ENCODE results near the gene POLD1.
"Not testable (repeated sequence)": the region's sequence is repeated elsewhere in the genome, so short reads cannot be mapped to it uniquely, and the experiment has no call there.

Gene POLD1

DNA sequence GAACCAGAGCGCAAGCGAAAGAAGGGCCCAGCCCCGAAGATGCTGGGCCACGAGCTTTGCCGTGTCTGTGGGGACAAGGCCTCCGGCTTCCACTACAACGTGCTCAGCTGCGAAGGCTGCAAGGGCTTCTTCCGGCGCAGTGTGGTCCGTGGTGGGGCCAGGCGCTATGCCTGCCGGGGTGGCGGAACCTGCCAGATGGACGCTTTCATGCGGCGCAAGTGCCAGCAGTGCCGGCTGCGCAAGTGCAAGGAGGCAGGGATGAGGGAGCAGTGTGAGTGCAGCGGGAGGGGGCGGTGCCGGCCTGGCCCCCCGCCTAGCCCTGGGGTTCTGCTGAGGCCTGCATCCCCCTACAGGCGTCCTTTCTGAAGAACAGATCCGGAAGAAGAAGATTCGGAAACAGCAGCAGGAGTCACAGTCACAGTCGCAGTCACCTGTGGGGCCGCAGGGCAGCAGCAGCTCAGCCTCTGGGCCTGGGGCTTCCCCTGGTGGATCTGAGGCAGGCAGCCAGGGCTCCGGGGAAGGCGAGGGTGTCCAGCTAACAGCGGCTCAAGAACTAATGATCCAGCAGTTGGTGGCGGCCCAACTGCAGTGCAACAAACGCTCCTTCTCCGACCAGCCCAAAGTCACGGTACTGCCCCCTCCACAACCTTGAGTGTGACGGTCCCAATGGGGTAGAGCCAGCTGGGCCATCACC lies 5.8 kb upstream of the POLD1 start:
- H3K27ac Mint-ChIP-seq = no peak overlapping the region
- no peaks in the 10 kb centered on the region for H3K27me3 Mint-ChIP-seq (ENCODE audit: low read depth)
- H3K4me3 Mint-ChIP-seq = no peak overlapping the region
- H3K9me3 Mint-ChIP-seq = no peaks in the 10 kb centered on the region
- peaks cover 19% of the 10 kb centered on the region for H3K4me1 Mint-ChIP-seq (ENCODE audit: low read depth)
- peaks cover 35% of the 10 kb centered on the region for H3K36me3 Mint-ChIP-seq (ENCODE audit: low read depth)

- Mint-ChIP-seq H3K36me3 (ENCODE audit: low read depth) (peaks cover 35% of the 10 kb centered on the region), H3K27ac (no peak overlapping the region), H3K4me1 (ENCODE audit: low read depth) (peaks cover 24% of the 10 kb centered on the region), H3K27me3 (ENCODE audit: low read depth) (no peaks in the 10 kb centered on the region), H3K4me3 (no peak overlapping the region), H3K9me3 (no peaks in the 10 kb centered on the region)
Measured at GRCh38 chr19:50378863-50379236, 5.3 kb upstream of the POLD1 start.

DNA sequence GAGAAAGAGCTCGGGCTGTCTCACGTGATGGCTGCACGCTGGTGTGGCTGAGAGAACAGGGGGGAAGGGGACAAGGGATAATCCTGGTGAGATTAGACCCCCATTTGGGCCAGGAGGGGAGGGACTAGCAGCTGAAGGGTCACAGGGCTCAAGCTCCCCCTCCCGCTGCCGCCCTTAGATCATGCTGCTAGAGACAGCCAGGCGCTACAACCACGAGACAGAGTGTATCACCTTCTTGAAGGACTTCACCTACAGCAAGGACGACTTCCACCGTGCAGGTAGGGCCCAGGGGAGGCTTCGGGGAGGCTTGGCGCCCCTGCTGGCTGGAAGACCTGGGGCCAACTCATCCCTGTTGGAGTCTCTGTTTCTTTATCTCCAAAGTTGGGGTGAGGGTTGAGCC lies 4.5 kb upstream of the POLD1 start:
- peaks cover 22% of the 10 kb centered on the region for H3K4me1 Mint-ChIP-seq (ENCODE audit: low read depth)
- H3K4me3 Mint-ChIP-seq = no peak overlapping the region
- H3K27ac Mint-ChIP-seq = no peak overlapping the region
- peaks cover 36% of the 10 kb centered on the region for H3K36me3 Mint-ChIP-seq (ENCODE audit: low read depth)
- no peaks in the 10 kb centered on the region for H3K27me3 Mint-ChIP-seq (ENCODE audit: low read depth)
- H3K9me3 Mint-ChIP-seq = no peaks in the 10 kb centered on the region

GRCh38 chr19:50380137-50380536 lies 4.0 kb upstream of the POLD1 start:
- no peak overlapping the region for H3K27ac Mint-ChIP-seq
- peaks cover 27% of the 10 kb centered on the region for H3K4me1 Mint-ChIP-seq (ENCODE audit: low read depth)
- H3K27me3 Mint-ChIP-seq (ENCODE audit: low read depth) = no peaks in the 10 kb centered on the region
- peaks cover 41% of the 10 kb centered on the region for H3K36me3 Mint-ChIP-seq (ENCODE audit: low read depth)
- no peaks in the 10 kb centered on the region for H3K9me3 Mint-ChIP-seq
- no peak overlapping the region for H3K4me3 Mint-ChIP-seq

- Mint-ChIP-seq H3K4me1 (ENCODE audit: low read depth) (peaks cover 30% of the 10 kb centered on the region), H3K4me3 (no peak overlapping the region), H3K9me3 (no peaks in the 10 kb centered on the region), H3K36me3 (ENCODE audit: low read depth) (peaks cover 42% of the 10 kb centered on the region), H3K27me3 (ENCODE audit: low read depth) (no peaks in the 10 kb centered on the region), H3K27ac (no peak overlapping the region)
Measured at GRCh38 chr19:50380751-50381151, 3.4 kb upstream of the POLD1 start.

DNA sequence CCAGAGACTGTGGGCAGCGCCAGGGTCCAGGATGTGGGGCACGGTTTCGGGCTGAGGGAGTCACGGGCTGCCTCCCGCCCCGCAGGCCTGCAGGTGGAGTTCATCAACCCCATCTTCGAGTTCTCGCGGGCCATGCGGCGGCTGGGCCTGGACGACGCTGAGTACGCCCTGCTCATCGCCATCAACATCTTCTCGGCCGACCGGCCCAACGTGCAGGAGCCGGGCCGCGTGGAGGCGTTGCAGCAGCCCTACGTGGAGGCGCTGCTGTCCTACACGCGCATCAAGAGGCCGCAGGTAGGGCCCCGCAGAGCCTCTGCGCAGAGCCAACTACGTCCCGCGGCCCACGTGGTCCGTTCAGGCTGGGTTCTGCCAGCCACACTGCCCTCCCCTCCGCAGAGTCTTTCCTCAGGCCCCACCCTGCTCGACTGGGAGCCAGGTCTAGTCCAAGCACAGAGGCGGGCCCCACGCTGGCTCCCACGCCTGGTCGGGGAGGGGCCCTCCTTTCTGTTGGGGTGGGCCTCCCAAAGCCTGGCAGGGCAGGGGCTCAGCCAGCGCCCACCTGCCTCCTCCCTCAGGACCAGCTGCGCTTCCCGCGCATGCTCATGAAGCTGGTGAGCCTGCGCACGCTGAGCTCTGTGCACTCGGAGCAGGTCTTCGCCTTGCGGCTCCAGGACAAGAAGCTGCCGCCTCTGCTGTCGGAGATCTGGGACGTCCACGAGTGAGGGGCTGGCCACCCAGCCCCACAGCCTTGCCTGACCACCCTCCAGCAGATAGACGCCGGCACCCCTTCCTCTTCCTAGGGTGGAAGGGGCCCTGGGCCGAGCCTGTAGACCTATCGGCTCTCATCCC lies 2.0 kb upstream of the POLD1 start:
- H3K4me1 Mint-ChIP-seq (ENCODE audit: low read depth) = peaks cover 25% of the 10 kb centered on the region
- H3K27me3 Mint-ChIP-seq (ENCODE audit: low read depth) = no peaks in the 10 kb centered on the region
- no peaks in the 10 kb centered on the region for H3K9me3 Mint-ChIP-seq
- peaks cover 40% of the 10 kb centered on the region for H3K36me3 Mint-ChIP-seq (ENCODE audit: low read depth)
- H3K4me3 Mint-ChIP-seq = no peak overlapping the region
- H3K27ac Mint-ChIP-seq = no peak overlapping the region

GRCh38 chr19:50383001-50383851 lies 921 bp upstream of the POLD1 start:
- peaks cover 37% of the 10 kb centered on the region for H3K36me3 Mint-ChIP-seq (ENCODE audit: low read depth)

DNA sequence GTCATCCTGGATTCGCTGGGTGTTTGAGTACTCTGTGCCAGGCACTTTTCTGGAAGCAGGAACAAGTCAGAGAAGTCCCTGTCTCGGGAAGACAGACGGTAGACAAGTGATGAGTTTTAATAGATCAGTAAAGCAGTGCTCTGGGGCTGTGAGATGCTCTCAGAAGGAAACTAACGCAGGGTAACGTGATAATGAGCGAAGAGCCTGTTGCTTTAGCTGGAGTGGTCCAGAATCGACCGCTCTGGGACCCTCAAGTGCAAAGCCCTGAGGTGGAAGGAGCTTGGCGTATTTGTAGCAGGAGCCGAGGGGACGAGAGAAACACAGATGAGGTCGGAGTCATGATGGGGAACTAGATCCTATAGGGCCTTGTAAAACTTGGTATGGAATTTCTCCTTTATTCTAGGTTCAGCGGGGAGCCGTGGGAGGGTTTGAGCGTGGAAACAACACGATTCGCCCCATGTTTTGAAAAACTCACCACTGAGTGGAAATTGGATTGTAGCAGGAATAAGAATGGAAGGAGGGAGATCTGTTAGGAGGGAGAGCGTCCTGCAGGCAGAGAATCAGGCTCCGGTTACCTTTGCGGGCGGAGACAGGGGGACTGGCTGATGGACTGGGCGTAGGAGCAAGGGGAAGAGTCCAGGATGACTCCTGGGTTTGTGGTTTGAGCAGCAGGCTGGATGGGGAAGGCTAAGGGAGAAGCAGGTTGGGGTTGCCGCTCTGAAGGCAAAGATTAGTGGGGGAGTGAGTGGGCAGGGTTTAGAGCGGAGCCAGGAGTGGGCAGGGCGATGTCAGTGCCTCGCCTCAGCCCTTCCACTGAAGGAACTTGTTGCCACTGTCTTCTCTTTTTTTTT lies 763 bp downstream of the POLD1 start:
- H3K9me3 Mint-ChIP-seq = no peaks in the 10 kb centered on the region
- peak overlapping the region; percentile 87 for H3K27ac Mint-ChIP-seq
- peaks cover 24% of the 10 kb centered on the region for H3K4me1 Mint-ChIP-seq (ENCODE audit: low read depth)
- peak overlapping the region; percentile 91 for H3K4me3 Mint-ChIP-seq
- peaks cover 30% of the 10 kb centered on the region for H3K36me3 Mint-ChIP-seq (ENCODE audit: low read depth)
- no peaks in the 10 kb centered on the region for H3K27me3 Mint-ChIP-seq (ENCODE audit: low read depth)

More at GRCh38 chr19:50383001-50383851, 921 bp upstream of the POLD1 start:
- peaks cover 26% of the 10 kb centered on the region for H3K4me1 Mint-ChIP-seq (ENCODE audit: low read depth)
- peak overlapping the region; percentile 91 for H3K4me3 Mint-ChIP-seq
- no peaks in the 10 kb centered on the region for H3K27me3 Mint-ChIP-seq (ENCODE audit: low read depth)
- peak overlapping the region; percentile 82 for H3K27ac Mint-ChIP-seq
- H3K9me3 Mint-ChIP-seq = no peaks in the 10 kb centered on the region

DNA sequence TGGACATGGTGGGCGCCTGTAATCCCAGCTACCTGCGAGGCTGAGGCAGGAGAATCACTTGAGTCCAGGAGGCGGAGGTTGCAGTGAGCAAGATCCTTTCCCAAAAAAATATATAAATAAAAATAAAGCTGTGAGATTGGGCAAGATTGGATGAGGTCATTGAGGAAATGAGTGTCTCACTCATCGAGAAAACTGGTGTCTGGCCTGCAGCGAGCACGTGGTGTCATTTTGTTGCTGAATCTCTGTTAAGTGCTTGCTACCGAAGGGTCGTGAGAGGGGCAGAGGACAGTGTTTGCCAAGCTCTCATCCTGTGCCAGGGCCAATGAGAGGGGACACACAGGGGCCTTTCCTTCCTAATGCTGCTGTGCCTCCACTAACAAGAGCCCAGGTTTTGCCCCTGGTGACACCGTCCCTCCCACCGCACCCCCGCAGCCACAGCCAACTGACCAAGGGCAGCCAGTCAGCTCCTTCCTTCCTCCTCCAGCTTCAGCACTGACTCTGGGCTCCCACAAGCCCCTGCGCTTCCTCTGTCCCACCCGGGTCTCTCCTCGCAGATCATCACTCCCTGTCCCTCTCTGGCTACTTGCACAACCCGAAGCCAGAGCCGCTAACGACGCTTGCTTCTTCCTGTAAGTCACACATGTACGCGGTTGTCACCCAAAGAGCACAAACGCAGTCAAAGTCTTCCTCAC lies 3.2 kb downstream of the POLD1 start:
- peak overlapping the region; percentile 38 for H3K4me3 Mint-ChIP-seq
- H3K27ac Mint-ChIP-seq = no peak overlapping the region
- no peaks in the 10 kb centered on the region for H3K9me3 Mint-ChIP-seq
- H3K36me3 Mint-ChIP-seq (ENCODE audit: low read depth) = peaks cover 27% of the 10 kb centered on the region
- H3K4me1 Mint-ChIP-seq (ENCODE audit: low read depth) = peaks cover 23% of the 10 kb centered on the region
- no peaks in the 10 kb centered on the region for H3K27me3 Mint-ChIP-seq (ENCODE audit: low read depth)

GRCh38 chr19:50387868-50388245 lies 3.7 kb downstream of the POLD1 start:
- Mint-ChIP-seq H3K27me3 (ENCODE audit: low read depth) (no peaks in the 10 kb centered on the region), H3K36me3 (ENCODE audit: low read depth) (peaks cover 27% of the 10 kb centered on the region), H3K9me3 (no peaks in the 10 kb centered on the region), H3K27ac (no peak overlapping the region), H3K4me1 (ENCODE audit: low read depth) (peaks cover 23% of the 10 kb centered on the region), H3K4me3 (peak overlapping the region; percentile 38)

DNA sequence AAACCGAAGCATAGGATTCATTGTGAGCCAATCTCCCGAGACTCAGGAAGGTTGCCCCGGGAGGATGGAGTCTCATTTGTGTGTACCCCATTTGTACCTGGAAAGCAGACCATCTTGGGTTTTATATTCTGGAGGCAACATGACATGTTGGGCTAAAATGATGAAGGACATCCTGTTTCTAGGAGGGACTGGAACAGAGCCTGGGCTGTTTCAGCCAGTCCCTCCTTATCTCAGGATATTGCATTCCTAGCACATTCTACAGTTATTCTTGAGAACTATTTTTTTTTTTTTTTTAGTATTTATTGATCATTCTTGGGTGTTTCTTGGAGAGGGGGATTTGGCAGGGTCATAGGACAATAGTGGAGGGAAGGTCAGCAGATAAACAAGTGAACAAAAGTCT lies 6.1 kb downstream of the POLD1 start:
- H3K36me3 Mint-ChIP-seq (ENCODE audit: low read depth) = peaks cover 26% of the 10 kb centered on the region
- not testable (repeated sequence) for H3K4me1 Mint-ChIP-seq (ENCODE audit: low read depth); H3K27ac Mint-ChIP-seq; H3K27me3 Mint-ChIP-seq (ENCODE audit: low read depth); H3K4me3 Mint-ChIP-seq; H3K9me3 Mint-ChIP-seq

GRCh38 chr19:50390952-50391351 lies 6.8 kb downstream of the POLD1 start:
- H3K4me3 Mint-ChIP-seq; H3K27ac Mint-ChIP-seq; H3K27me3 Mint-ChIP-seq (ENCODE audit: low read depth); H3K4me1 Mint-ChIP-seq (ENCODE audit: low read depth); H3K9me3 Mint-ChIP-seq: not testable (repeated sequence)
- H3K36me3 Mint-ChIP-seq (ENCODE audit: low read depth) = peaks cover 27% of the 10 kb centered on the region

GRCh38 chr19:50392759-50393158 lies 8.6 kb downstream of the POLD1 start:
- H3K36me3 Mint-ChIP-seq (ENCODE audit: low read depth) = peaks cover 25% of the 10 kb centered on the region
- no peak overlapping the region for H3K27ac Mint-ChIP-seq
- H3K4me1 Mint-ChIP-seq (ENCODE audit: low read depth) = peaks cover 2% of the 10 kb centered on the region
- no peaks in the 10 kb centered on the region for H3K9me3 Mint-ChIP-seq
- H3K4me3 Mint-ChIP-seq = no peak overlapping the region
- no peaks in the 10 kb centered on the region for H3K27me3 Mint-ChIP-seq (ENCODE audit: low read depth)

Data from T-helper 1 cell treated with Interleukin-12 subunit alpha and Interleukin-12 subunit beta and Interleukin-4 antibody, amounts not matched to agents 30 μg/mL and 1 μg/mL, for 36 hours (primary cell).